AG20443 (cell line): ENCODE data around the gene TMEM270.
A peak's percentile ranks its signal among the peaks of the same experiment; 100 is the strongest.
"Not testable (repeated sequence)": the region's sequence is repeated elsewhere in the genome, so short reads cannot be mapped to it uniquely, and the experiment has no call there.

Source experiments
- DNase-seq: peaks from one replicate; pipeline ENCODE4 v3.0.0; 2012; ENCODE audit warnings: low spot score, mixed read lengths

The TMEM270 gene, protein sequence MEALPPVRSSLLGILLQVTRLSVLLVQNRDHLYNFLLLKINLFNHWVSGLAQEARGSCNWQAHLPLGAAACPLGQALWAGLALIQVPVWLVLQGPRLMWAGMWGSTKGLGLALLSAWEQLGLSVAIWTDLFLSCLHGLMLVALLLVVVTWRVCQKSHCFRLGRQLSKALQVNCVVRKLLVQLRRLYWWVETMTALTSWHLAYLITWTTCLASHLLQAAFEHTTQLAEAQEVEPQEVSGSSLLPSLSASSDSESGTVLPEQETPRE

DNA sequence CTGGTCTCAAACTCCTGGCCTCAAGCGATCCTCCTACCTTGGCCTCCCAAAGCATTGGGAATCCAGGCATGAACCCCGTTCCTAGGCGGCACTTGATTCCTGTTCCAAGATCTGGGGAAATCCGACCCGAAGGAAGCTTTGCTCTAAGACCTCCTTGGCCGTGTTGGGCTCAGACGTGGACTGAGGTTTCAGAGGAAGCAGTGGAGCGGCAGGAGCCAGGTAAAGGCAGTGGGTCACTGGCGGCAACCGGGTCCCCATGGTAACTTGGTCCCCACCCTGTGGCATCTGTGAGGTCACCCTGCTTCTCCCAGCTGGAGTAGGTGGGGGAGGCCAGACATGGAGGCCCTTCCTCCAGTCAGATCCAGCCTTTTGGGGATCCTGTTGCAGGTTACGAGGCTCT is at the start of gene TMEM270:
TMEM270 (plus strand) TSS at position 301 of the 400 bp plus-strand sequence; CDS start at position 337, 36 bp downstream.
- no peak for DNase-seq

DNA sequence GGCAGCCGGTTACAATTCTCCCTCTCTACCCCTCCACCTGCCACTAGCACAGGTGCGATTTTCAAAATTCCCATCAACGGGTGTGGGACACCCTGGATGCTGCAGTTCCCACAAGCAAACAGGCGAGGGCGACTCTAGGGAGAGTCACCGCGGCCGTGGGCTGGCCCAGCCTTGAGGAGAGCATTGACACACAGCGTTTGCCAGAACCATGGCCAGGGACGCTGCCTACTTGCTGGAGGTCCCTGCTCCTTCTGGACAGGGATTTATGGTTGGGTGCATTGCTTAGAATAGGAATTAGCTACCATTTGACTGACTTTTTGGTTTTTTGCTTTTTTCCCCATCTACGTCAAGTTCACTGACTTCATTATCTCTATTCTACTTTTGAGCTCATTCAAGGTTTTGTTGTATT is 49.2 kb upstream of the TMEM270 start:
- DNase-seq = peak; percentile 88

DNA sequence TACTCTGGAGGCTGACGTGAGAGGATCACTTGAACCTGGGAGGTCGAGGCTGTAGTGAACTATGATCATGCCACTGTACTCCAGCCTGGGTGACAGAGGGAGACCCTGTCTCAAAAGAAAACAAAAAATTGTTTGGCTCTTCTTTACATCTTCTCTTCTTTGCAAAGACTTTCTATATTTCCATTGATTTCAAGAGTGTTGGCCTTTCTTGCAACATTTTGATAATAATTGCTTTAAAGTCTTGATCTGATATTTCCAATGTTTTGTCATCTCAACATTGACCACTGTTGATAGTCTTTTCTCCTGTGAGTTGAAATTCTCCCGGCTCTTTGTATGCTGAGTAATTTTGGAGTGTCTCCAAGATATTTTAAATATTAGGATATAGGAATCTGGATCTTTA is 48.0 kb upstream of the TMEM270 start:
- no peak for DNase-seq

DNA sequence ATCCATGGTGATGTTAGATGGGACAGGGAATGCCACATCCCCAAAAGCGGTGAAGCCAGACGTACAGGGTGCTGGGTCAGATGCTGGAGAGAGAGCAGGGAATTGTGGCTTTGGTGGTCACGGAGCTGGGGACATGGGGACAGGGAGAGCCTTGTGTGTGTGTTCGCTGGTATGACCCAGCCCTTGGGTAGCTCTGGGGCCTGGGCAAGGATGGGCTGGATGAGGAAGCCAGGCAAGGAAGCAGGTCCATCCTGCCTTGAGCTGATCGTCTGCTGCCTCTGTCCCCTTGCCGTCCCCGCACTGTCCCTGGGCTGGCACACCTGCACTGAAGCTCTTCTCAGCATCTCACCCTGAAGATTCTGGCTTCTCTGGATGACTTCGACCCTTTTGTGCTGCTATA is 45.5 kb upstream of the TMEM270 start:
- DNase-seq = no peak

DNA sequence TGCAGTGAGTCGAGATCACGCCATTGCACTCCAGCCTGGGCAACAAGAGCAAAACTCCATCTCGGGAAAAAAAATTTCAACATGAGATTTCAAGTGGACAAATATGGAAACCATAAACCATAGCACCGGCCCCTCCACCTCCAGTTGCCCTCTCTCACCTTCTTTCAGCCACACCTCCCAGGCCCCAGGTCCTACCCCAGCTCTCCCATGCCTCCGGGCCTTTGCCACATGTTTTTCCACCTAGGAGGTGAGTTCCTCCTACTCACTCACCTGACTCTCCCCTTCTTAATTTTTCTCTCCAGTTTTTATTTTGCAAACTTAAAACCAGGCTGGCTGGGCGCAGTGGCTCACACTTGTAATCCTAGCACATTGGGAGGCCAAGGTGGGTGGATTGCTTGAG is 43.8 kb upstream of the TMEM270 start:
- DNase-seq = no peak

DNA sequence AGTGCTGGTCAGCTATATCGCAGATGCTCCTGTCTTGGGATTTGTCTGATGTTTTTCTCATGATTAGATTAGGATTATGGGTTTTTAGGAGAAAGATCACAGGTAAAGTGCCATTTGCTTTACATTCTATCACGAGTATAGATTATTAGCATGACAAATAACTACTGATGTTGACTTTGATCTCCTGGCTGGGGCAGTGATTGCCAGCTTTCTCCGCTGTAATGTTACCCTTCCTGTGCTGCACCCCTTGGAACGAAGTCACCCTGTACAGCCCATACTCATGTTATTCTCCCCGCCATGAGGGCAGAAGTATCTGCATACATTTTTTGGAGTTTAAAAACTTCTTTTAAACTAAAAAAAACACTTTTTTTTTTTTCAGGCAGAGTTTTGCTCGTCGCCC is 40.9 kb upstream of the TMEM270 start:
- no peak for DNase-seq

DNA sequence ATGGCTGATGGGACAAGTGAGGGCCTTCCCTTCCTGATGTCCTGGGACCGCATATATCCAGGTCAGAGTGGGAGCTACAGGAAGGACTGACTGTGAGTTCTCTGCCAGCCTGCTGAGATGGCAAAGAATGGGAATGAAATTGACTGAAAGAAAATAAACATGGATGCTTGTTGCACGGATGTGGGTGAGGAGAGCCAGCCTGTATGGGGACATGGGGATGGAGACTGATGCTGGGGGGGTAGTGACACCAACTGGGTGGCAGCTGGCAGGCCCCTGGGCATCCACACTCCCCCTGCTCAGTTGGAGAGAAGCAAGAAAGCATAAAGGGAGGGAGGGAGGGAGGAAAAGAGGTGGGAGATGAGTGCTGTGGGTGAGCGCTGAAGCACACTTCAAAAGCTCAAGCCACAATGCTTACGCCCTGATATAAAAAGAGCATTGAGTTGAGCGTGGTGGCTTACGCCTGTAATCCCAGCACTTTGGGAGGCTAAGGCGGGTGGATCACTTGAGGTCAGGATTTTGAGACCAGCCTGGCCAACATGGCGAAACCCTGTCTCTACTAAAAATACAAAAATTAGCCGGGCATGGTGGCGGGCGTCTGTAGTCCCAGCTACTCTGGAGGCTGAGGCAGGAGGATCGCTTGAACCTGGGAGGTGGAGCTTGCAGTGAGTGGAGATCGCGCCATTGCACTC is 39.2 kb upstream of the TMEM270 start:
- not testable (repeated sequence) for DNase-seq

DNA sequence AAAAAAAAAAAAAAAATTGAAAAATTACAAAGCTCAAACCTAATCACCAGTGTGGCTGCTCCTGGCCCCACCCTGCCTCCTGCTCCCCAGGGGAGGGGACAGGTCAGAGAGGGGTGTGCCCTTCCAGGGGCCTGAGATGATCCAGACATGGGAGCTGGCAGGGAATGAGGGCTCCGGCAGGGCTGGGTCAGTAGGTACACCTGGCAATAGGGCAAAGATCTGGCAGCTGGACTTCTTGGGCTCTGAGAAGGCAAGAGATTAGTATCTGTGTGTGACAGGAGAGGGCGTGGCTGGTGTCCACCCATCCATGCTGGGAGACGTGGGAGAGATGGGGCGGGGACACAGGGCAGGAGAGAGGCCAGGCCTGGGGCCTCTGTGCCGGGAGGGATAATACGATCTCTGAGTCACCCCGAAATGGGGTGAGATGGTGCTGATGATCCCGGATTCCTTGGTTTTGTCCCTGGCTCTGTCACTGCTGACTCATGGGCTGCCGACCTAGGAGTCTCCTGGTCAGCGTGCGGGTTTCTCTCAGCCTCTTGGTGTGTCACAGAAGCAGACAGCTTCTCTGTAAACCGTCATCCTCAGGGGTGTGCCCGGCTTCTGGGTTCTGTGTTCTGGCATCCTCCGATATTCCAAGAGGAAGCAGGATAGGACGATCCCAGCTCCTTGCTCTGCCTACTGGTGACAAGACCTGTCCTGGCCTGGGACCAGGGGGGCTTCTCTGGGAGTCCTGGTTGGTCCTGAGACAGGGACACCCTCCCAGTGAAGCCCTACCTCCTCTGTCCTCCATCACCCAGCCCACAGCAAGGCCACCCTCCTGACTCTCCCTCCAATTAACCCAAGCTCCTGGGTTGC is 38.4 kb upstream of the TMEM270 start:
- DNase-seq = peak; percentile 98

DNA sequence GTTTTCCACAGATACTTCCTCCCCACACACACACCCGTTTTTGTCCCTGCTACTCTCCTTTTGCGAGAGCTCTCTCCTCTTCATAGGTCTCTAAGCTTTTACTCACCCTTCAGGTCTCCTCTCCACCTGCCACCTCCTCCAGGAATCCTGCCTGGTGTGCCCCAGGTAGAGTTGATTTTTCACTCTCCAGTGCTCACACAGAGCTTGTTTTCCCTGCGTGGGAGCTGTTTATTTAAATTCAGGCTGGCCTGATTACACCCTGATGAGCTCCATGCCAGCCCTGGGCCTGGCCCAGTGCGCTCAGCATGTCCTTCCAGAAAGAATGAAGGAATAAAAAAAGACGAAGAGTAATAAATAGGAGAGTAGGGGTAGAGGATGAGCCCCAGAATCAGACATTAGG is 37.7 kb upstream of the TMEM270 start:
- no peak for DNase-seq

DNA sequence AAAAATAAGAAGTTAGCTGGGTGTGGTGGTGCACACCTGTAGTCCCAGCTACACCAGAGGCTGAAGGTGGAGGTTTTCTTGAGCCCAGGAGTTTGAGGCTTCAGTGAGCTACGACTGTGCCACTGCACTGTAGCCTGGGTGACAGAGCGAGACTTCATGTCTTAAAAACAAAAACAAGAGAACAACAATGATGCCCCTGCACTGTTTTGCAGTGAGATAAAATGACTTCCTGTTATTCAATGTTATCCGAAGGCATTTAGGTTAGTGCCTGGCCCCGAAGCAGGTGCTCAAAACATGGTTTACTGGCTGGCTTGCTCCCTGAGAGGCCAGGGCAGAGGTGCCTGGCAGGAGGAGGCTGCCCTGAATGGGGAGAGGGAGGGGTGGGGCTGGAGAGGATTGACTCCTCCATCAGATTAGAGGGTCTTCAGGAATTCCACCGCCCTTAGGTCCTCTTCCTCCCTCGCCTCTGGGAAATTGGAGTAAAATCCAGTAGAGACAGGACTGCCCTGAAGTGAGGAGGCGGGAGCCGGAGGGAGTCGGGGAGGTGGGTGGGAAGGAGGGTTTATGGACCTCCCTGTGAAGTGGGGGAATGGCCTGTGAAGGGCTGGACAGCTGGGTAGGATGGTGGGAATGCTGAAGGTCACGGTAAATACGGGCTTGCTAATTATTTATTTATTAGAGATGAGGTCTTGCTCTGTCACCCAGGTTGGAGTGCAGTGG is 36.9 kb upstream of the TMEM270 start:
- DNase-seq = no peak

DNA sequence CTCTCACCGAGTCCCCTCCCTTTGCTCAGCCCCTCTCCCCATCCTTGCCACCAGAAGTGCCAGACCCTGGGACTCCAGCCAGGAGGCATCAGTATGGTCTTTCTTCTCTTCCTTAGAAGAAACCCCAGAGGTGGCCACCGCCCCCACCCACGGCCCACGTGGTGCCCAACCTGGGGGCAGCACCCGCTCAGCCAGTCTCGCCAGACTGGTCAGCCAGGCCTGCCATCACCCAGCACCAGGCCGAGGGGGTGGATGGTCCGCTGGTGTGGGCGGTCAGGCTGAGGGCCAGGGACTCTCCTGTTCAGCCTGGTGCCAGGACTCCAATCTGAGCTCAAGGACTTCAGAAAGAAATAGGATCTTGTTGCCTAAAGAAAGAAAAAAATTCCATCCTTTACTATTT is 36.0 kb upstream of the TMEM270 start:
- no peak for DNase-seq

DNA sequence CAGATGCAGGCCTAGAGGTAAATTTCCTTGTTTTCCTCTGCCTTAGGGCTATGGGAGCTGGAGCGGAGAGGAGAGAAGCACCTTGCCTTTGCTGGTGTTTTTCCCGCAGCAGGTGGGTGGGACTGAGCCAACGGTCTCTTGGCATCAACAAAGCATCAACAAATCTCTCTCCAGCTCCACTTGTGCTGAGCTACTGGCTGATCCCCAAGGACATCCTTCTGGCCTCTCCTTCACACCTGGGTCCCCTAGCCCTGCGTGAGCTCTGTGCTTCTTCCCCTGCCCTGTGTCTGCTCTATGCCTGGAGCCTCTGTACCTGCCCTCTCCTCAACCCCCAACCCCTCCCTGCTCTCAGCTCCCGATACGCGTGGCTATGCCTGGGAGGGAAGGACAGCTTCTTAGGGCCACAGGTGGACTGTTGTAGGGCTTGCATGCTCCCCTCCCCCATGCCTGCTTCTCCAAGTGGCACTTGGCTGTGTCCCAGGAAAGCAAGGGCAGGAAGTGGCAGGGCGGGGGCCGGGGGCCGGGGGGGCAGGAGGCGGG is 33.3 kb upstream of the TMEM270 start:
- no peak for DNase-seq

DNA sequence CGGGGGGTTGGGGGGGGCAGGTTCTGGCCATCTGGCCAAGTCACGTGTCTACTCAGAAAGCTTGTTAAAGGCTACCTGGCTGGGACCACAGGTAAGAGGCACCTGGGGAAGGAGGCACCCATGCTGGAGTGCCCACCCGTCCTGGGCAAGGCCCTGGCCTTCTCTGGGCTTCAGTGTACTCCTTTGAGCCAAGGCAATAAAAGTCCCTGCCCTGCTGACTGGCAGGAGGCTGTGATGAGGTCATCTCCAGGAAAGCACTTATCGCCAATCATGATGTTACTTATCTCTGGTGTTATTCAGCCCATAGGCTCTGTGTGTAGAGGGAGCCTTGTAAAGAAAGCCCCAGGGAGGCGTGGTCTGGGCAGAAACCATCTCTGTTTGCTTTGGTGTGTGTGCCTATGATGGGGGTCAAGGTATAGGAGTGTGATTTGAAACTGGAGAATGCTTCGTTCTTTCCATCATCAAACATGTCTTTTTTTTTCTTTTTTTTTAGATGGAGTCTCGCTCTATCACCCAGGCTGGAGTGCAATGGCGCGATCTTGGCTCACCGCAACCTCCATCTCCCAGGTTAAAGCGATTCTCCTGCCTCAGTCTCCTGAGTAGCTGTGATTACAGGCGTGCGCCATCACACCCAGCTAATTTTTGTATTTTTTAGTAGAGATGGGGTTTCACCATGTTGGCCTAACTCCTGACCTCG is 32.7 kb upstream of the TMEM270 start:
- peak; percentile 36 for DNase-seq

DNA sequence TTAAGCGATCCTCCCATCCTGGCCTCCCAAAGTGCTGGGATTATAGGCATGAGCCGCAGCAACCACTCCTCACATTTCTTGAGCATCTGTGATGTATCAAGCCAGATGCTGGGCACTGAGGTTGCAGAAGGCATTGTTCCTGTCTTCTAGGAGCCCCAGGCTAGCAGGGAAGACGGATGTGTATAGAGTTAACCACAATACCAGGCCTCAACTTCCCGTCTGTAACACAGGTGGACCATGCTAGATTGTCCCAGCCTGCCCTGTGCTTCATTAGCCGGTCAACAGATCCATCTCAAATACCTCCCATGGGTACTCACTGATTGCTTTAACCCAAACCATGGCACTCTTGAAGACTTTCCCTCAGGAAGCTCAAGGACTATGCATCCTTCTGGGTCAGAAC is 32.0 kb upstream of the TMEM270 start:
- DNase-seq = no peak

DNA sequence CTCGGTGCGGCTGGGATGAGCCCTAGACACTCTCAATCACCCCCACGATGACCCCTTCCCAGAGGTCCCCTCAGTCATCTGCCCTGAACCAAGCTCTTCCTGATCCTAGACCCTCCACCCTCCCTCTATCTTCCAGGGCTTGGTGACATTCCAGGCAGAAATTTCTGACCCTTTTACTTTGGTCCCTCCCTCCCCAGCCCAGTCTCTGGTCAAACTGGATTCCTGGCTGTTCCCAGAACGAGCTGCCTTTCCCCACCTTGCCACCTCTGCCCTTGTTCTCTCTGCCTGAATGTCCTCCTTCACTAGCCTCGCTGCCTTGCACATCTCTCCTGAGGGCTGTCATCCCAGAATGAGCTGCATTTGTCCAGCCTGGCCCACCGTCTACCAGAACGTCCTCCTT is 31.5 kb upstream of the TMEM270 start:
- DNase-seq = no peak

DNA sequence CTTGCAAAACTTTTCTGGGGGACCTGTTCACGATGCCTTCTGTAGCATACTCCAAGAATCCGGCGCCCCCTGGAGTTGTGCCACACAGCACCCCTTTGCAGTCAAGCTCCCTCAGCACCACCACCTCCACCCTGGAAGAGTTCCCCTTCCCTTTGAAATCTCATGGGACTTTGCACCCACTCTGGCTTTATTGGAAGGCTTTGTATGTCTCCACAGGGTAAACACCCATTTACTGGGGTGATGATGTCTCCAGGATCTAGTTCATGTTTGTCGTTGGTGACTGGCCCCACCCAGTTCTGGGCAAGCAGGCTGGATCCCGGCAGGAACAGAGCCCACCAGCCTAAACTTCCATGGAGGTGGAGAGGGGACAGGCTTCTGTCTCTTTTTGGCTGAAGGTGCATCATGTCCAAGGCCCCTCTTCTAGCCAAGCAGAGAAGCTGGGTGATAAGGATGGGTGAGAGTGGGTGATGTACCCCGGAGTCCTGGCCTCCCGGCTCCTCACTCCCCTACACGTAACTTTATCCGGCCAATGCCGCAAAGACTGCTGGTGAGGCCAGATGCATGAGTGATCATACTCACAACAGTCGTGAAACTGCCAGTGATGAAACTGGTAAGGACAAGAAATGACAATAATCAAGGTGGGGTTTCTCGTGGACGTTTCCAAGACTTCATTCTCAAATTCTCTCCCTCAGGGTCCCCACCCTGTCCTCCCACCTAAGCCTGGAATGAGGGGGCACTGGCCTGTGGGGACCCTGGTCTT is 30.9 kb upstream of the TMEM270 start:
- DNase-seq = no peak

DNA sequence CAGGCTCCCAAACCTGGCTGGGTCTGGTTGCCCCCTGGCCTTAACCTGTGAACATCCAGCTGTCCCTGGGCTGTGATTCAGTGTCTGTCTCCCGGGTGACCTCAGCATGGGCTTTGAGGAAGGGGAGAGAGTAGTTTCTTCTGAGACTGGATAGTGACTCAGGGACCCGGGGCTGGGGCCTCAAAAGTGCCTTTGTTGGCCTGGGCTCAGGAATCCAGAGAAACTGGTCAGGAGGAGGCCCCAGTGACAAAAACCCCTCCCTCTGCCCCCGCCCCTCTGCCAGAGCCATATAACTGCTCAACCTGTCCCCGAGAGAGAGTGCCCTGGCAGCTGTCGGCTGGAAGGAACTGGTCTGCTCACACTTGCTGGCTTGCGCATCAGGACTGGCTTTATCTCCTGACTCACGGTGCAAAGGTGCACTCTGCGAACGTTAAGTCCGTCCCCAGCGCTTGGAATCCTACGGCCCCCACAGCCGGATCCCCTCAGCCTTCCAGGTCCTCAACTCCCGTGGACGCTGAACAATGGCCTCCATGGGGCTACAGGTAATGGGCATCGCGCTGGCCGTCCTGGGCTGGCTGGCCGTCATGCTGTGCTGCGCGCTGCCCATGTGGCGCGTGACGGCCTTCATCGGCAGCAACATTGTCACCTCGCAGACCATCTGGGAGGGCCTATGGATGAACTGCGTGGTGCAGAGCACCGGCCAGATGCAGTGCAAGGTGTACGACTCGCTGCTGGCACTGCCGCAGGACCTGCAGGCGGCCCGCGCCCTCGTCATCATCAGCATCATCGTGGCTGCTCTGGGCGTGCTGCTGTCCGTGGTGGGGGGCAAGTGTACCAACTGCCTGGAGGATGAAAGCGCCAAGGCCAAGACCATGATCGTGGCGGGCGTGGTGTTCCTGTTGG is 30.0 kb upstream of the TMEM270 start, which contains the start of gene CLDN4:
CLDN4 (plus strand) TSS at position 316 of the 903 bp plus-strand sequence; CDS start at position 522, 206 bp downstream.
- no peak for DNase-seq

DNA sequence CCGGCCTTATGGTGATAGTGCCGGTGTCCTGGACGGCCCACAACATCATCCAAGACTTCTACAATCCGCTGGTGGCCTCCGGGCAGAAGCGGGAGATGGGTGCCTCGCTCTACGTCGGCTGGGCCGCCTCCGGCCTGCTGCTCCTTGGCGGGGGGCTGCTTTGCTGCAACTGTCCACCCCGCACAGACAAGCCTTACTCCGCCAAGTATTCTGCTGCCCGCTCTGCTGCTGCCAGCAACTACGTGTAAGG is 29.4 kb upstream of the TMEM270 start:
- DNase-seq = no peak

DNA sequence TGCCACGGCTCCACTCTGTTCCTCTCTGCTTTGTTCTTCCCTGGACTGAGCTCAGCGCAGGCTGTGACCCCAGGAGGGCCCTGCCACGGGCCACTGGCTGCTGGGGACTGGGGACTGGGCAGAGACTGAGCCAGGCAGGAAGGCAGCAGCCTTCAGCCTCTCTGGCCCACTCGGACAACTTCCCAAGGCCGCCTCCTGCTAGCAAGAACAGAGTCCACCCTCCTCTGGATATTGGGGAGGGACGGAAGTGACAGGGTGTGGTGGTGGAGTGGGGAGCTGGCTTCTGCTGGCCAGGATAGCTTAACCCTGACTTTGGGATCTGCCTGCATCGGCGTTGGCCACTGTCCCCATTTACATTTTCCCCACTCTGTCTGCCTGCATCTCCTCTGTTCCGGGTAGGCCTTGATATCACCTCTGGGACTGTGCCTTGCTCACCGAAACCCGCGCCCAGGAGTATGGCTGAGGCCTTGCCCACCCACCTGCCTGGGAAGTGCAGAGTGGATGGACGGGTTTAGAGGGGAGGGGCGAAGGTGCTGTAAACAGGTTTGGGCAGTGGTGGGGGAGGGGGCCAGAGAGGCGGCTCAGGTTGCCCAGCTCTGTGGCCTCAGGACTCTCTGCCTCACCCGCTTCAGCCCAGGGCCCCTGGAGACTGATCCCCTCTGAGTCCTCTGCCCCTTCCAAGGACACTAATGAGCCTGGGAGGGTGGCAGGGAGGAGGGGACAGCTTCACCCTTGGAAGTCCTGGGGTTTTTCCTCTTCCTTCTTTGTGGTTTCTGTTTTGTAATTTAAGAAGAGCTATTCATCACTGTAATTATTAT is 28.9 kb upstream of the TMEM270 start:
- DNase-seq = no peak
